Activated CD4-positive, alpha-beta memory T cell treated with anti-CD3 and anti-CD28 coated beads for 36 hours (primary cell): ENCODE results near the gene EBPL. TPM values are rescaled to one million over a fixed set of nuclear protein-coding genes. Genes with fewer than 3 reads are reported as not detected.

Source experiments
- total RNA-seq, 2 experiments: library from RNA; stranded (reverse); gene quantifications; one replicate each; pipeline ENCODE4 v1.2.3, GENCODE V29; 2021

EBPL gene
- total RNA-seq, 2 experiments from 2014 or later: 36.1 to 36.2 TPM

Other genes with a start within 250 kb of the EBPL start
- 1 to 10 TPM; 5.6 to 6.3 TPM for gene CAB39L, start 247.4 kb downstream of the EBPL start, total RNA-seq
- gene SETDB2, start 247.2 kb downstream of the EBPL start, total RNA-seq: 10 to 100 TPM; 13.9 to 15.9 TPM
- gene PHF11, start 195.5 kb downstream of the EBPL start, total RNA-seq: 10 to 100 TPM; 89.2 to 99.4 TPM
- gene RCBTB1, start 105.9 kb downstream of the EBPL start, total RNA-seq: 10 to 100 TPM; 18.7 to 19.3 TPM
- gene ARL11, start 63.0 kb downstream of the EBPL start, total RNA-seq: under 1 TPM; 0.33 to 0.34 TPM
- 10 to 100 TPM; 42.0 to 44.0 TPM for gene KPNA3, start 101.2 kb upstream of the EBPL start, total RNA-seq
- 1 to 10 TPM; 4.9 to 5.4 TPM for gene SPRYD7, start 244.9 kb upstream of the EBPL start, total RNA-seq